Activated CD4-positive, alpha-beta T cell treated with anti-CD3 and anti-CD28 coated beads for 36 hours (primary cell): ENCODE data around the gene NKAIN1. TPM values are rescaled to one million over a fixed set of nuclear protein-coding genes. Genes with fewer than 3 reads are reported as not detected.

Experiments
- ATAC-seq: fragments of 200-7000 bp; cut with Tn5 transposase; one replicate; pipeline ENCODE4 v1.10.0; 2021; ENCODE audit warnings: mild to moderate bottlenecking, moderate library complexity
- CTCF ChIA-PET: fragments of 350-600 bp; sonication (Branson Sonifier 250); formaldehyde crosslinking; loops from one replicate; lab custom pipeline; 2021; ENCODE audit warnings: antibody characterized with exemption; lab: Charles Lee
- POLR2A ChIA-PET: fragments of 350-600 bp; sonication (Branson Sonifier 250); formaldehyde crosslinking; loops from one replicate; lab custom pipeline; 2021; ENCODE audit warnings: antibody characterized with exemption, inconsistent platforms; lab: Charles Lee
- DNase-seq: peaks from one replicate; pipeline ENCODE4 v3.0.0-alpha.2; 2020
- H3K27ac Mint-ChIP-seq: one replicate; pipeline ENCODE4 v1.8.0; 2021; ENCODE audit warnings: mixed read lengths
- H3K27me3 Mint-ChIP-seq: one replicate; pipeline ENCODE4 v1.8.0; 2021; ENCODE audit warnings: mixed read lengths
- H3K36me3 Mint-ChIP-seq: one replicate; pipeline ENCODE4 v1.8.0; 2021; ENCODE audit warnings: low read depth, mixed read lengths
- H3K4me1 Mint-ChIP-seq: one replicate; pipeline ENCODE4 v1.8.0; 2021; ENCODE audit warnings: mixed read lengths
- H3K4me3 Mint-ChIP-seq: one replicate; pipeline ENCODE4 v1.8.0; 2021; ENCODE audit warnings: mild to moderate bottlenecking, moderate library complexity, mixed read lengths
- H3K9me3 Mint-ChIP-seq: one replicate; pipeline ENCODE4 v1.8.0; 2021; ENCODE audit warnings: low read depth, mixed read lengths
- intact Hi-C, 2 experiments: fragments of 100-400 bp; cut with DNase I in 1 of 2; cut with micrococcal nuclease in 1 of 2; formaldehyde crosslinking; loops; one replicate each; pipeline versions ENCODE4 v1.14.2 to v1.15.1; 2022 to 2024; cut with DNase I, micrococcal nuclease
- total RNA-seq, 2 experiments: library from RNA; stranded (reverse); gene quantifications; one replicate each; pipeline ENCODE4 v1.2.3, GENCODE V29; 2021

The NKAIN1 gene
- total RNA-seq, 2 experiments from 2014 or later, result not detected

DNA sequence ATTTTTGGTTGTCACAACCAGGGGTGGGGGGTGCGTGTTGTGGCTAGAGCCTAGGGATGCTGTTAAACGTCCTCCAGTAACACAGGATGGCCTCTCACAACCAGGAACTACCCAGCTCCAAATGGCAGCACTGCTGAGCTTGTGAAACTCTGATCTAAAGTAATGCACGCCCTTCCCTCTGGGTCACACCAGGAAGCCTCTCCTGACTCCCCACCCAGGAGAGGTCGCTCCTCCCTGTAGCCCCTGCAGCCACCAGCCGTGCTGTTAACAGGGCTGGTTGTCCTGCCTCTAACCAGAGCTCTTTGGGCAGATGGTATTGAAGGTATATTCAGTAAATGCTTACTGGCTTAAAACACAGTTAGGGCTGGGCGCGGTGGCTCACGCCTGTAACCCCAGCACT, 73.2 kb downstream of the NKAIN1 start:
- Mint-ChIP-seq H3K4me3 (no peak overlapping the region), H3K27ac (no peak overlapping the region)
- CTCF ChIA-PET, result interaction anchor here (0.5 to 1.2 kb wide), 3 partner anchors 14 to 191 kb away, joined by 3 read pairs; no protein-coding TSS in a partner anchor

GRCh38 chr1:31164291-31164690, 75.4 kb downstream of the NKAIN1 start:
- Mint-ChIP-seq H3K27ac (no peak overlapping the region), H3K27me3 (peaks cover 2% of the 10 kb centered on the region), H3K36me3 (no peaks in the 10 kb centered on the region), H3K4me1 (peaks cover 2% of the 10 kb centered on the region), H3K4me3 (no peak overlapping the region), H3K9me3 (no peaks in the 10 kb centered on the region)
- POLR2A ChIA-PET, result no interaction called here
- DNase-seq (no peak), ATAC-seq (no peak)
- intact Hi-C loops, result loop anchor here (5.0 kb wide), 3 partner anchors 133 to 383 kb away; partner anchors contain the start of genes SNRNP40 (in 1 of the 2) and ZCCHC17 (in 1 of the 2)
- CTCF ChIA-PET, result interaction anchor here (0.7 to 1.1 kb wide), 5 partner anchors 13 to 1967 kb away, joined by 3 to 5 read pairs (median 3); no protein-coding TSS in a partner anchor

More for the DNA sequence above, 73.2 kb downstream of the NKAIN1 start:
- DNase-seq (no peak), ATAC-seq (no peak)
- intact Hi-C loops, result no loop called here
- Mint-ChIP-seq H3K27me3 (peaks cover 2% of the 10 kb centered on the region), H3K4me1 (peaks cover 11% of the 10 kb centered on the region), H3K9me3 (no peaks in the 10 kb centered on the region), H3K36me3 (no peaks in the 10 kb centered on the region)
- POLR2A ChIA-PET, result no interaction called here

DNA sequence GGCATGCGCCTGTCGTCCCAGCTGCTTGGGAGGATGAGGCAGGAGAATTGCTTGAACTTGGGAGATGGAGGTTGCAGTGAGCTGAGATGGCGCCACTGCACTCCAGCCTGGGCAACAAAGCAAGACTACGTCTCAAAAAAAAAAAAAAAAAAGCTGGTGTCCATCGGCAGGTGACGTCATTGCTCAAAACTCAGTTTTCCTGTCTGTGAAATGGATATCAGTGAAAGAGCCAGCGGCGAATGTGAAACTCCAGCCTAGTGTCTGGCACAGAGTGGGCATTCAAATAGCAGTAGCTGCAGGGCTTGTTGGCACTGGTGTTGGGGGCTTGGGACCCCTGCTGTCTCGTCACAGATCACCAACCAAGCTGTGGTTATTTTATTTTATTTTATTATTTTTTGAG, 75.8 kb downstream of the NKAIN1 start:
- CTCF ChIA-PET, result interaction anchor here (0.7 to 1.1 kb wide), 4 partner anchors 12 to 133 kb away, joined by 3 to 5 read pairs (median 3); no protein-coding TSS in a partner anchor
- peaks cover 2% of the 10 kb centered on the region for H3K27me3 Mint-ChIP-seq
- no peak for ATAC-seq
- intact Hi-C loops, result loop anchor here (5.0 kb wide), 3 partner anchors 133 to 383 kb away; partner anchors contain the start of genes SNRNP40 (in 1 of the 2) and ZCCHC17 (in 1 of the 2)
- peaks cover 2% of the 10 kb centered on the region for H3K4me1 Mint-ChIP-seq
- H3K27ac Mint-ChIP-seq, result no peak overlapping the region
- no peak overlapping the region for H3K4me3 Mint-ChIP-seq
- POLR2A ChIA-PET, result no interaction called here
- H3K9me3 Mint-ChIP-seq, result no peaks in the 10 kb centered on the region
- H3K36me3 Mint-ChIP-seq, result no peaks in the 10 kb centered on the region
- DNase-seq, result no peak

DNA sequence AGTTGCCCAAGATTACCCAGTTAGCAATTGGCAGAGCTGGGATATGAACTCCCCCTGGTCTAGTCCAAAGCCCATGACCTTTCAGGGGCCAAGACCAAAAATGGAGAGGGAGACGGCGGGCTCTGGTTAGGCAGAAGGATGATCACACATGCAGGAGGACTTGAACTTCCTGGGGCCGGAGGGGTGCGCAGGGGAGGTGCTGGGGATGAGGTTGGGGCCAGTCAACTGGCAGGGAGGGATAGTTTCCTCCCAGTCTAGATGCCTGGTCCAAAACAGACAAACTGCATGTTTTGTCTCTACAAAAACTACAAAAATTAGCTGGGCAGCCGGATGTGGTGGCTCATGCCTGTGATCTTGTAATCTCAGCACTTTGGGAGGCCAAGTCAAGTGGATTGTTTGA, 78.1 kb downstream of the NKAIN1 start:
- CTCF ChIA-PET, result interaction anchor here (0.6 to 2.1 kb wide), 9 partner anchors 10 to 404 kb away, joined by 3 to 9 read pairs (median 4); partner anchors contain the start of gene LAPTM5
- ATAC-seq, result no peak
- H3K4me1 Mint-ChIP-seq, result peaks cover 2% of the 10 kb centered on the region

DNA sequence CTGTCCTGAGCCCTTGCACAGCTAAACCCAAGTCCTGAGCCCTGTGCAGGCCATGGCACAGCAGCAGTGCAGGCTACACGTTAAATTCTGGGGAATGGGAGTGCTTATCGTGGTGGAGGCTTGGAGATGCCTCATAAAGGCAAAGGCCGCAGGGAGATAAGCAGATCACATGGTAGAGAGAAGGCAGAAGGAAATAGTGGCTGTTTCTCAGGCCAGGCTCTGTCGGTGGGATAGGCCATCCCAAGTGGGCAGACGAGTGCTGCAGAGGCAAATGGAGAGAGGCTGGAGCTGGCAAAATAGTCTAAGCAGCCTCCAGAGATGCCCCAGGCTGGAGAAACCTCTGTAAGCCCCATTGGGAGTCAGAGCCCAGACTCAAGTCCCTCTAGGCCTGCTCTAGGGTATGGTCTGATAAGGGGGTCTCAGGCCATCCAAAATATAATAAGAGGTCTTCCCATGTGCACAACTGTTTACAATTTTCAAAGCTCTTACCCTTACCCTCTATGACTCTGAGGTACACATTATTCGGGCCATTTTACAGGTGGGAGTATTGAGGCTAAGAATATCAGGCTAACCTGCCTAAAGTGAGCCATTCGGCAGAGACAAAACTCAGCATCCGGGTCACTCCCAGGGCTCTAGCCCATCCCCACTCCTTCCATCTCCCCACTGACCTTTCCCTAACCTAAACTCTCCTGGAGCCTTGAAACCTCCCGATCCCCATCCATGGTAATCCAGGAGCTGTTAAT, 79.6 kb downstream of the NKAIN1 start:
- Mint-ChIP-seq H3K4me3 (no peak overlapping the region), H3K4me1 (peaks cover 7% of the 10 kb centered on the region), H3K27ac (no peak overlapping the region), H3K9me3 (no peaks in the 10 kb centered on the region), H3K36me3 (no peaks in the 10 kb centered on the region), H3K27me3 (peaks cover 2% of the 10 kb centered on the region)
- ChIA-PET CTCF (interaction anchor here (0.6 to 1.6 kb wide), 2 partner anchors 11 to 261 kb away, joined by 3 read pairs; no protein-coding TSS in a partner anchor), POLR2A (no interaction called here)
- intact Hi-C loops, result loop anchor here (5.0 kb wide), 3 partner anchors 137 to 387 kb away; partner anchors contain the start of genes SNRNP40 (in 1 of the 2) and ZCCHC17 (in 1 of the 2)
- ATAC-seq (no peak), DNase-seq (no peak)

More for the DNA sequence above, 78.1 kb downstream of the NKAIN1 start:
- no peak for DNase-seq
- no peak overlapping the region for H3K4me3 Mint-ChIP-seq
- intact Hi-C loops, result loop anchor here (5.0 kb wide), 3 partner anchors 136 to 386 kb away; partner anchors contain the start of genes SNRNP40 (in 1 of the 2) and ZCCHC17 (in 1 of the 2)
- H3K27ac Mint-ChIP-seq, result no peak overlapping the region
- POLR2A ChIA-PET, result no interaction called here
- H3K9me3 Mint-ChIP-seq, result no peaks in the 10 kb centered on the region
- peaks cover 2% of the 10 kb centered on the region for H3K27me3 Mint-ChIP-seq
- H3K36me3 Mint-ChIP-seq, result no peaks in the 10 kb centered on the region

- no peaks in the 10 kb centered on the region for H3K9me3 Mint-ChIP-seq
- CTCF ChIA-PET, result interaction anchor here (0.7 to 1.5 kb wide), 2 partner anchors 10 to 264 kb away, joined by 3 to 8 read pairs; no protein-coding TSS in a partner anchor
- intact Hi-C loops, result no loop called here
Measured at GRCh38 chr1:31159323-31159722, 80.4 kb downstream of the NKAIN1 start.

GRCh38 chr1:31155216-31155806, 84.4 kb downstream of the NKAIN1 start:
- Mint-ChIP-seq H3K27ac (peak overlapping the region; percentile 87), H3K36me3 (no peaks in the 10 kb centered on the region), H3K27me3 (no peaks in the 10 kb centered on the region), H3K9me3 (no peaks in the 10 kb centered on the region), H3K4me3 (peak overlapping the region; percentile 88), H3K4me1 (peaks cover 8% of the 10 kb centered on the region)
- ATAC-seq (peak; percentile 82), DNase-seq (peak; percentile 79)
- intact Hi-C loops, result loop anchor here in 1 of 2 experiments (1.0 to 2.0 kb wide), 7 partner anchors 15 to 633 kb away; partner anchors contain the start of genes PUM1, SERINC2 and SNRNP40
- ChIA-PET POLR2A (interaction anchor here (0.6 kb wide), 1 partner anchor 210 kb away, joined by 3 read pairs; no protein-coding TSS in a partner anchor), CTCF (no interaction called here)

More at GRCh38 chr1:31159323-31159722, 80.4 kb downstream of the NKAIN1 start:
- H3K27ac Mint-ChIP-seq, result no peak overlapping the region
- no peak overlapping the region for H3K4me3 Mint-ChIP-seq
- H3K4me1 Mint-ChIP-seq, result peaks cover 8% of the 10 kb centered on the region
- no peaks in the 10 kb centered on the region for H3K36me3 Mint-ChIP-seq
- H3K27me3 Mint-ChIP-seq, result peaks cover 2% of the 10 kb centered on the region
- DNase-seq (no peak), ATAC-seq (no peak)
- POLR2A ChIA-PET, result no interaction called here

DNA sequence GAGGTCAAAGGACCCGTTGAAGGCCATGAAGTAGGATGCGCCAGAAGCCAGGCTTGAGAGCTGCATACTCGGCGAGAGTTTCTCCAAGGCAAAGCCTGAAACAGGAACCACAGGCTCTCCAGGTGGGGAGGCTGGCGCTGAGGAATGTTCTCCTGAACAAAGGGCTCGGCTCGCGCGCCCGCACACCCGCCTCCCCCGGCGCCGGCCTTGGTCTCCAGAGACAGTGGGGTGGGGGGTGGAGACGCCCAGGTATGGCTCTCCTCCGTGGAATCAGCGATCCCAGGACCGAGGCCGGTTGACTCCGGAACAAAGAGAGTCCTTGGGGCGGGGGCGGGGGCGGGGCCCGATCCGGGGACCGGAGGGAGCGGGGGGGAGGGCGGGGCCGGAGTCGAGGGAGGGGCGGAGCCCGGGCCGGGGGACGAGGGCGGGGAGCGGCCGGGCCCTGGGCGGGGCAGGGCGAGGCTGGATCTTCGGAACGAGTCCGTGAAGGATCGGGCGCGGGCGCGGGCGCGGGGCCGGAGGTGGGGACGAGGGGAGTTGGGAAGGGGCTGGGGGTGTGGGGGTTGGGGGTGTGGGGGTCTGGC, 85.0 kb downstream of the NKAIN1 start:
- Mint-ChIP-seq H3K36me3 (no peaks in the 10 kb centered on the region), H3K27me3 (no peaks in the 10 kb centered on the region), H3K27ac (no peak overlapping the region), H3K4me1 (peaks cover 8% of the 10 kb centered on the region), H3K4me3 (peak overlapping the region; percentile 88), H3K9me3 (no peaks in the 10 kb centered on the region)
- POLR2A ChIA-PET, result no interaction called here
- CTCF ChIA-PET, result no interaction called here
- ATAC-seq, result peak; percentile 87
- intact Hi-C loops, result loop anchor here in 1 of 2 experiments (1.0 to 2.0 kb wide), 7 partner anchors 16 to 634 kb away; partner anchors contain the start of genes PUM1, SERINC2 and SNRNP40
- peak; percentile 89 for DNase-seq

DNA sequence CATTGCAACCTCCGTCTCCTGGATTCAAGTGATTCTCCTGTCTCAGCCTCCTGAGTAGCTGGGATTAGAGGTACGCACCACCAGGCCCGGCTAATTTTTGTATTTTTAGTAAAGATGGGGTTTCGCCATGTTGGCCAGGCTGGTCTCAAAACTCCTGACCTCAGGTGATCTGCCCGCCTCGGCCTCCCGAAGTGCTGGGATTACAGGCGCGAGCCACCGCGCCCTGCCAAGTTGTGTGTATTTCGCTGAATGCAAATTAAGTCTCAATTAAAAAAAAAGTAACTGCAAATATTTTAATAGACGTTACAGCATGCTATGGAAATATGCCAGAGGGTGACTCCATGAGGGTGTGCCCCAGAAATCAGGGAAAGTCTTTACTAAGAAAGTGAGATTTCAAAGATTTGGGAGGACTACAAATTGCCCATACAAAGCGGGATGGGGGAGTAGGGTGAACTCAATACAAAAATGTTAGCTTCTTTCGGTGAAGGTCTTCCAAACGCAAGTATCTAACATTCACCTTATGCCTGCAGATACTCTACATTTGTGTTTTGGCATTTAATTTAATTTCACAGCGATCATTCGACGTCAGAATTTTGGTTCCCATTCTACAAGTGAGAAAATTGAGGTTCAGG, 85.6 kb downstream of the NKAIN1 start:
- intact Hi-C loops, result loop anchor here in 1 of 2 experiments (2.0 kb wide), 1 partner anchor 259 kb away; the partner anchor contains the start of gene SERINC2
- no peaks in the 10 kb centered on the region for H3K9me3 Mint-ChIP-seq

DNA sequence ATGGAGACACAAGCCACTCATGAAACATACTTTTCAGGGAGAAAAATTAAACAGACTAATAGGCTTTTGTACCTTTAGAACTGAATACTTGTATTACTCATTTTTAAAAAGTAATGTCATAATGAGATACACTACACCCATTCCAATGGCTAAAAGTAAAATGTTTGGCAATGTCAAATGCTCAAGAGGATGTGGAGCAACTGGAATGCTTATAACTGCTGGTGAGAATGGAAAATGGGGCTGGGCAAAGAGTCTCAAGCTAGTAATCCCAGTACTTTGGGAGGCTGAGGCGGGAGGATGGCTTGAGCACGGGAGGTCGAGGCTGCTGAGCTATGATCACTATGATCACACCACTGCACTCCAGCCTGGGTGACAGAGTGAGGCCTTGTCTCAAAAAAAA, 86.3 kb downstream of the NKAIN1 start:
- Mint-ChIP-seq H3K36me3 (no peaks in the 10 kb centered on the region), H3K27me3 (no peaks in the 10 kb centered on the region), H3K9me3 (no peaks in the 10 kb centered on the region), H3K27ac (no peak overlapping the region), H3K4me3 (no peak overlapping the region), H3K4me1 (peaks cover 8% of the 10 kb centered on the region)
- POLR2A ChIA-PET, result interaction anchor here (0.6 kb wide), 1 partner anchor 173 kb away, joined by 4 read pairs; no protein-coding TSS in a partner anchor
- DNase-seq, result no peak
- CTCF ChIA-PET, result interaction anchor here (2.7 kb wide), 1 partner anchor 9 kb away, joined by 9 read pairs; no protein-coding TSS in a partner anchor
- intact Hi-C loops, result no loop called here
- ATAC-seq, result no peak

More for the DNA sequence above, 85.6 kb downstream of the NKAIN1 start:
- ATAC-seq (no peak), DNase-seq (no peak)
- Mint-ChIP-seq H3K27ac (no peak overlapping the region), H3K36me3 (no peaks in the 10 kb centered on the region), H3K4me3 (peak overlapping the region; percentile 88), H3K4me1 (peaks cover 8% of the 10 kb centered on the region), H3K27me3 (no peaks in the 10 kb centered on the region)
- CTCF ChIA-PET, result no interaction called here
- POLR2A ChIA-PET, result interaction anchor here (0.6 kb wide), 1 partner anchor 154 kb away, joined by 3 read pairs; no protein-coding TSS in a partner anchor
